ENCODE data around the gene PHACTR2.

PHACTR2 gene

DNA sequence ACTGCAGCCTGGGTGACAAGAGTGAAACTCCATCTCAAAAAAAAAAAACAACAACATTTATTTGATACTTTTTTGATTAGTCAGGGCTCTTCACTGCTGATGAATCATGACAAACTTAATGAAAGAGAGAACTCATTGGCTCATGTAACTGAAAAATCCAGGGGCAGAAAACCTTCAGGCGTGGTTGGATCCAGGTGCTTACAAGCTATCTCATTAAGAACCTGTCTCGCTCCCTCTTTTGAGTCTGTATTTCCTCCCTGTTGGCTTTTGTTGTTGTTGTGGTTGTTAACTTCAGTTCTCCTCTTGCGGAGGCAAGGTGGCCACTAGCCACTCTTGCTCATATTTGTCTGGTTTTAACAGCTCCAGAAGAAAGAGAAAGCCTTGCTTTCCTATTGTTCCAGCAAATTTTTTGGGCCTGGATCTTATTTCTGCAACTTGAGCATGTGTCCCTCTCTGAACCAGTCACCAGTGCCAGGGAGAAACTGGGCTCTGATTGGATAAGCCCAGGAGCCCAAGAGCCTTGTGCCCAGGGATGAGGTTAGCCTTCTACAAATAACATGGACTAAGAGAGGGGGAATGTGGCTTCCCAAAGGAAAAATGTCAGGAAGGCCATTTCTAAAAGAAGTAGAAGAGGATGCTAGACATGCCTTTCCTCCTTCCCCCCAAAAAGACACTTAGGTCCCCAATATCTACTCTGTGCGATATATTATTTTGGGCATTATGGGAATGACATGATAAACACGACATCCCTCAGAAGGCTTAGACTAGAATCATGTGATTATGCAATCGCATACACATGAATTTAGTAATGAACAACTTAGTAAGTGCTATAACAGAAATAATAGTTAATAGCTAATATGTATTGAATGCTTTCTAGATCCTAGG, 64.5 kb downstream of the PHACTR2 start:
- DNase-seq (ENCODE audit: low read depth in 3 of 3): no peak

GRCh38 chr6:143742955-143743255, 65.1 kb downstream of the PHACTR2 start:
- DNase-seq (ENCODE audit: low read depth in 3 of 3): no peak

- DNase-seq (ENCODE audit: low read depth in 3 of 3): no peak
Measured at GRCh38 chr6:143743301-143744166, 65.8 kb downstream of the PHACTR2 start.

GRCh38 chr6:143744551-143745165, 66.9 kb downstream of the PHACTR2 start:
- no peak for DNase-seq (ENCODE audit: low read depth in 3 of 3)

- DNase-seq (ENCODE audit: low read depth in 3 of 3): no peak
Measured at GRCh38 chr6:143745166-143746133, 67.7 kb downstream of the PHACTR2 start.

DNA sequence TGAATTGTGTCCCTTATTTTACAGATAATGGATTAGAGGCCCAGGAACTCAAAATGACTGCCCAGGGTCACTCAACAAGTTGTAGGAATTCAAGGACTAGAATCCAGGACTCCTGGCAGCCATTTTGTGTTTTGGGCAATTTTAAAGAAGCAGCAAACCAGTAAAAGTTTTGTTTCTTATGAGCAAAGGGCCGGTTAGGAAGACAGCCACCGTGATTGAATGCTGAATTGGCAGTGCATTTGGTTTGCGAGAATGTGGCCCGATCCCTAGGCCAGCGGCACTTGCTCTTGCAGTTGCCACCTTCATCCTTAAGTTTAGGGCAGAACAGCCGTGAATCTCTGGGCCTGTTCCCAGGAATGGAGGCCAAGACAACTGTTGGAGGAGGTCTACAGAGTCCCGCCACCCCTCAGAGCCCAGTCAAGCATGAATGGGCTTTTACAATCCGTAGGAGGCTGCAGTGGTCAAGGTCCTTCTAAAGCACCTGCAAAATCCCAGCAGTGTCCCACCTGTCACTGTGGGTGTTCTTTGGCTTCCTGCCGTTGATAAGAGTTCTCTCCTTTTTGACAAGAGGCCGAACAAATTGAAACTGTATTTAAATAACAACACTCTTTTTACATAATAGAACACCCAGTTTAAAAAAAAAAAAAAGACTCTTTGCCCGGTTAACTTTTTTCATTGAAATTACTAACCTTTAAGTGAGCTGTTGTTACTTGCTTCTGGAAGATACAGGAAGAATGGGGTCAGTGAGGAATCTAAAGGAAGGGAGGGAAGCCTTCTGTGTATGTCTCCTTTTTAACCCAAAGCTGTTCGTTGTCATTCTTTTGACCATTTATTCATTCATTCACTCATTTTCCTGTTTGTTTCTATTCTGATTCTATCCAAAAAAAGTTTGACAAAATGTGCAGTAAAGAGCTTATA, 68.7 kb downstream of the PHACTR2 start:
- DNase-seq (ENCODE audit: low read depth in 3 of 3): no peak

GRCh38 chr6:143747347-143747842, 69.6 kb downstream of the PHACTR2 start:
- no peak for DNase-seq (ENCODE audit: low read depth in 3 of 3)

DNA sequence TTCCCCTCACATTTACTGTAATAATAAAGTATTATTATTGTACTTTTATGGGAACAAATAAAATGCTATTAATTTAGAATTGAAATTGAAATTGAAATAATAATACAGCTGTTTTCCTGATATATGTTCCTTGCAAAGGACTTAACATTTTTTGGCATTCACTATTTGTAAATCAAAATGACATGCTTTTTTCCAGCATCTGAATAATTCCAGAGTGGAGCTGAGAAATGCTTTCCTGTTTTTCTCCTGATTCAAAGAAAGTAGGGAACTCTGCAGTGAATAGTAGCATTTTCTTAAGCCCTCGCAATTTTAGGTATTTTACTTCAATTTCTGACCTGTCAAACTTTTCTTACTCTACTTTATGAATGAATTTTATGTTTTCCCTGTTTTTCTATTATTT, 72.1 kb downstream of the PHACTR2 start:
- no peak for DNase-seq (ENCODE audit: low read depth in 3 of 3)

GRCh38 chr6:143750877-143751276, 73.1 kb downstream of the PHACTR2 start:
- DNase-seq (ENCODE audit: low read depth in 3 of 3): no peak

DNA sequence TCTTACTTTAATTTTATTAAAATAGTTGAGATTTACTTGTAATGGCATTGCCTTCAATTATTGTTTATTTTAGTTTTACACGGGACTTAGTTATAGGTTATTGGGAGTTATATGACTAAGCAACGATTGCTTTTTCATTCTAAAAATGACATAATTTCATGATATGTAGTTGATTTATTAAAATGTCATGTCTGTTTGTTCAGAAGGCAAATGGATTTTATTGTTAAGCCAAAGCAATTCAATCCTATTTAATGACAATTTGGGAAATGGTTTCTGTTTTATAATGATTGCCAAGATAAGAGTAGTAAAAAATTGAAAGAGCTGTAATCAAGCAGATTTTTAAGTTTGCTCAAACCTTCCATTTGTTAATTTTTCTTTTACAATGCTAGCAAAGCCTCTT, 74.7 kb downstream of the PHACTR2 start:
- DNase-seq (ENCODE audit: low read depth in 3 of 3): no peak

DNA sequence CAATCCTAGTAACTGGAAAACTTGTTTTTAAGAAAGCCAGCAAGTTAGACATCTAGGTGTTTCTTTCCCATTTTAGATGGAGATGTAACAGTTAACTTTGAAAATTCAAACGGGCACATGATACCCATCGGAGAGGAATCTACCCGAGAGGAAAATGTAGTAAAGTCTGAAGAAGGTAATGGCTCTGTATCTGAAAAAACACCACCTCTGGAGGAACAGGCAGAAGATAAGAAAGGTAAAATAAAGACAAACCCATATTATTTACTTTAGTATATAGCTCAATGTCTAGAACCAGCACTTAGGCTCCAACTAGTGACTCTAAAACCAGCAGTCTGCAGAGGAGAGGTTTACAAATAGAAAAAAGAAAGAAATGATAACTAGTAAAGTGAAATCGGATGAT, 75.9 kb downstream of the PHACTR2 start:
- no peak for DNase-seq (ENCODE audit: low read depth in 3 of 3)

DNA sequence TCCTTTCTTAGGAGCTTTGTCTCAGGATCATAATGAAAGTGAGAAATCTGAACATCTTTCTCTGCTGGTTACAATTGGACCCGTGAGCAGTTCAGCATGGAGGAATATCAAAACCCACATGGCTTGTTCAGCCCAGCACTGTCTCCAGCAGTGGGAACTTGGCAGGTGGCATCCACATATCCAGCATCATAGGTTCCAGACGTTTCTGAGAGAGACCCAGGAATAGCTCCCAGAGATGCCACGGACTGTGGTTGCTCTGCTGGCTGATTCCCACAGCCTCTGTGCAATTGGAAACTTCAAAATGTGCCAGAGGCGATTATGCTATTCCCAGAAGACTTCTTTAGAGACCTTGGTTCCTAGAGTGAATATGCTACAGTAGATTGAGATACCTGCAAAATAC, 76.4 kb downstream of the PHACTR2 start:
- DNase-seq (ENCODE audit: low read depth in 3 of 3): no peak

DNA sequence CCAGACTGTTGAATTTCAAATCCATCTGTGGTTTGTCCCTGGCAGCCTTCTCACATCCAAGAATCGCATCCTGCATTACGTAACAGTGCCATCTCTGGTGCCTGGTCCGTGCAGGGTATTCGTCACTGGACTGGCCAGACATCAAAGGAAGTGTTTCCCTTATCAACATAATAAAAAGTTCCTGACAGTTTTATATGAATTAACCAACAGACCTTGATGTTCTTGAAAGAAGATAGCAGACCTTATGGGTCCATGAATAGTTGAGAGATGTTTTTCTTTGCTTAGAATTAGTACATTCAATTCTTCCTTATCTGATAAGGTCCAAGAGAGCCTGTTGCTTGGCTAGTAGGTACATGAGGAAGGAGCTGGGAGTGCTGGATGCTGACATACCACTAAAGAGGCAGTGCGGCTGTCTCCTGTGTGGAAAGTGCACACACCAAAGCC, 77.6 kb downstream of the PHACTR2 start:
- no peak for DNase-seq (ENCODE audit: low read depth in 3 of 3)

GRCh38 chr6:143757346-143757832, 79.6 kb downstream of the PHACTR2 start:
- no peak for DNase-seq (ENCODE audit: low read depth in 3 of 3)

DNA sequence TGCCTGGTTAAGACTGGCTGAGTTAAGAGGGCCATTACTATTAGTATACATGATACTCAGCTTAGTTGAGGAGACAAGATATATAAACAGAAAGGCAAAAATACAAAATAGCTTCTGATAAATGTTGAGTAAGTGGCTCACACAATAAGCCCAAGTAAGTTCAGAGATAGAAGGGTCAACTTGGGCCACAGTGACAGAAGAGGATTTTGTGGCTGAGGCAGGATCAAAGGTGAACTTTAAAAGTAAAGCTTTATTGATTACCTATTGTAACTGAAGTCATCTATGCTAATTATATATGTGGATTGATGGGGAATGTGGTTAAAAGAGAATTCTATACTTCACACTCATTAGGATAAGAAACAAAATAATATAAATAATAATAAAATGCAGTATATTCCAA, 80.8 kb downstream of the PHACTR2 start:
- DNase-seq (ENCODE audit: low read depth in 3 of 3): no peak

- DNase-seq (ENCODE audit: low read depth in 3 of 3): no peak
Measured at GRCh38 chr6:143759666-143760065, 81.9 kb downstream of the PHACTR2 start.

- DNase-seq (ENCODE audit: low read depth in 3 of 3): no peak
Measured at GRCh38 chr6:143761074-143761473, 83.3 kb downstream of the PHACTR2 start.

DNA sequence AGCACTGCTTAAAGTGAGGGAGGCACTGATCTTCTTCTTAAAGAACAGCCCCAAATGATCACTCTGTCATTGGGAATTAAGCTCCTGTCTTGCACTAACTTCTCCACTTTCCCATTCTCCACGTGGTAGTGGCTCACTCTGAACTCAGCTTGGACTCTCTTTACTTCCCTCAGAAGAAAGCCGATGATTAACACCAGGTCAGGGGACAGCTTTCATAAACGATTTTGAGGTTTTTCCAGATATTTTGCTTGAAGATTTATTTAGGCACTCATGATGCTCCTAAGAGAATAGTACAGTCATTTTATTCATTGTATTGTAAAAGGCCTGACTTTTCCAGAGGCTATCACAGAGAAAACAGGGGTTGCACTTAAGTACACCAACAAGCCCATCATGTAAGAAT, 84.4 kb downstream of the PHACTR2 start:
- no peak for DNase-seq (ENCODE audit: low read depth in 3 of 3)

- DNase-seq (ENCODE audit: low read depth in 3 of 3): no peak
Measured at GRCh38 chr6:143765422-143766184, 87.8 kb downstream of the PHACTR2 start.

All from stimulated activated CD4-positive, alpha-beta T cell treated with anti-CD3 and anti-CD28 coated beads, TNF-alpha, amount 100 ng/mL, for 24 hours (primary cell).